ENCODE measurements around the gene R3HCC1L.
"Not testable (repeated sequence)": the region's sequence is repeated elsewhere in the genome, so short reads cannot be mapped to it uniquely, and the experiment has no call there.

The R3HCC1L gene

GRCh38 chr10:98131619-98132018 lies 2.8 kb upstream of the R3HCC1L start:
- DNase-seq (ENCODE audit: low spot score) = no peak

GRCh38 chr10:98133075-98133752 lies 1.2 kb upstream of the R3HCC1L start:
- DNase-seq (ENCODE audit: low spot score) = not testable (repeated sequence)

GRCh38 chr10:98134117-98134430 lies 383 bp upstream of the R3HCC1L start:
- DNase-seq (ENCODE audit: low spot score) = peak; percentile 80

- DNase-seq (ENCODE audit: low spot score) = no peak
Measured at GRCh38 chr10:98135222-98135899, 904 bp downstream of the R3HCC1L start.

- not testable (repeated sequence) for DNase-seq (ENCODE audit: low spot score)
Measured at GRCh38 chr10:98136775-98137174, 2.3 kb downstream of the R3HCC1L start.

- DNase-seq (ENCODE audit: low spot score) = no peak
Measured at GRCh38 chr10:98138031-98138430, 3.6 kb downstream of the R3HCC1L start.

GRCh38 chr10:98139431-98139830 lies 5.0 kb downstream of the R3HCC1L start:
- DNase-seq (ENCODE audit: low spot score) = no peak

- DNase-seq (ENCODE audit: low spot score) = no peak
Measured at GRCh38 chr10:98141484-98142073, 7.1 kb downstream of the R3HCC1L start.

- DNase-seq (ENCODE audit: low spot score) = no peak
Measured at GRCh38 chr10:98144985-98145384, 10.5 kb downstream of the R3HCC1L start.

- no peak for DNase-seq (ENCODE audit: low spot score)
Measured at GRCh38 chr10:98149858-98150257, 15.4 kb downstream of the R3HCC1L start.

GRCh38 chr10:98150544-98150943 lies 16.1 kb downstream of the R3HCC1L start:
- DNase-seq (ENCODE audit: low spot score) = no peak

- not testable (repeated sequence) for DNase-seq (ENCODE audit: low spot score)
Measured at GRCh38 chr10:98152778-98153177, 18.3 kb downstream of the R3HCC1L start.

- not testable (repeated sequence) for DNase-seq (ENCODE audit: low spot score)
Measured at GRCh38 chr10:98153213-98153958, 18.9 kb downstream of the R3HCC1L start.

- DNase-seq (ENCODE audit: low spot score) = no peak
Measured at GRCh38 chr10:98154076-98154475, 19.6 kb downstream of the R3HCC1L start.

GRCh38 chr10:98158576-98158975 lies 24.1 kb downstream of the R3HCC1L start:
- no peak for DNase-seq (ENCODE audit: low spot score)

- DNase-seq (ENCODE audit: low spot score) = no peak
Measured at GRCh38 chr10:98163941-98164340, 29.5 kb downstream of the R3HCC1L start.

GRCh38 chr10:98167191-98167590 lies 32.7 kb downstream of the R3HCC1L start:
- DNase-seq (ENCODE audit: low spot score) = no peak

GRCh38 chr10:98168147-98168546 lies 33.7 kb downstream of the R3HCC1L start:
- no peak for DNase-seq (ENCODE audit: low spot score)

- no peak for DNase-seq (ENCODE audit: low spot score)
Measured at GRCh38 chr10:98168766-98169165, 34.3 kb downstream of the R3HCC1L start.

GRCh38 chr10:98169379-98169778 lies 34.9 kb downstream of the R3HCC1L start:
- no peak for DNase-seq (ENCODE audit: low spot score)

- DNase-seq (ENCODE audit: low spot score) = peak; percentile 50
Measured at GRCh38 chr10:98170249-98171117, 36.0 kb downstream of the R3HCC1L start.

GRCh38 chr10:98172073-98172472 lies 37.6 kb downstream of the R3HCC1L start:
- DNase-seq (ENCODE audit: low spot score) = no peak

Data from RKO (cell line).